ENCODE measurements around the gene GINS3. TPM values are rescaled to one million over a fixed set of nuclear protein-coding genes. Genes with fewer than 3 reads are reported as not detected.
"Not testable (repeated sequence)": the region's sequence is repeated elsewhere in the genome, so short reads cannot be mapped to it uniquely, and the experiment has no call there.

The GINS3 gene
- total and polyA plus RNA-seq, 8 donors: 0.56 to 2.0 (median 0.90) TPM

GRCh38 chr16:58402796-58403195 is 10.5 kb downstream of the GINS3 start:
- Histone ChIP-seq H3K9me3 (no peaks in the 10 kb centered on the region), H3K4me3 (no peak overlapping the region), H3K4me1 (no peaks in the 10 kb centered on the region), H3K36me3 (no peaks in the 10 kb centered on the region), H3K27ac (no peak overlapping the region), H3K27me3 (no peaks in the 10 kb centered on the region)
- FAIRE-seq: no peak
- intact Hi-C loops (cut with DNase I): no loop called here
- TF ChIP-seq, protein P1, sequence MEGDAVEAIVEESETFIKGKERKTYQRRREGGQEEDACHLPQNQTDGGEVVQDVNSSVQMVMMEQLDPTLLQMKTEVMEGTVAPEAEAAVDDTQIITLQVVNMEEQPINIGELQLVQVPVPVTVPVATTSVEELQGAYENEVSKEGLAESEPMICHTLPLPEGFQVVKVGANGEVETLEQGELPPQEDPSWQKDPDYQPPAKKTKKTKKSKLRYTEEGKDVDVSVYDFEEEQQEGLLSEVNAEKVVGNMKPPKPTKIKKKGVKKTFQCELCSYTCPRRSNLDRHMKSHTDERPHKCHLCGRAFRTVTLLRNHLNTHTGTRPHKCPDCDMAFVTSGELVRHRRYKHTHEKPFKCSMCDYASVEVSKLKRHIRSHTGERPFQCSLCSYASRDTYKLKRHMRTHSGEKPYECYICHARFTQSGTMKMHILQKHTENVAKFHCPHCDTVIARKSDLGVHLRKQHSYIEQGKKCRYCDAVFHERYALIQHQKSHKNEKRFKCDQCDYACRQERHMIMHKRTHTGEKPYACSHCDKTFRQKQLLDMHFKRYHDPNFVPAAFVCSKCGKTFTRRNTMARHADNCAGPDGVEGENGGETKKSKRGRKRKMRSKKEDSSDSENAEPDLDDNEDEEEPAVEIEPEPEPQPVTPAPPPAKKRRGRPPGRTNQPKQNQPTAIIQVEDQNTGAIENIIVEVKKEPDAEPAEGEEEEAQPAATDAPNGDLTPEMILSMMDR (IDR thresholded peaks at IDR 0.05): no peak
- ATAC-seq: no peak
- 92 to 93% methylated on average over 7 of the region's 7 CpGs for WGBS, 2 donors
- DNase-seq: no peak

DNA sequence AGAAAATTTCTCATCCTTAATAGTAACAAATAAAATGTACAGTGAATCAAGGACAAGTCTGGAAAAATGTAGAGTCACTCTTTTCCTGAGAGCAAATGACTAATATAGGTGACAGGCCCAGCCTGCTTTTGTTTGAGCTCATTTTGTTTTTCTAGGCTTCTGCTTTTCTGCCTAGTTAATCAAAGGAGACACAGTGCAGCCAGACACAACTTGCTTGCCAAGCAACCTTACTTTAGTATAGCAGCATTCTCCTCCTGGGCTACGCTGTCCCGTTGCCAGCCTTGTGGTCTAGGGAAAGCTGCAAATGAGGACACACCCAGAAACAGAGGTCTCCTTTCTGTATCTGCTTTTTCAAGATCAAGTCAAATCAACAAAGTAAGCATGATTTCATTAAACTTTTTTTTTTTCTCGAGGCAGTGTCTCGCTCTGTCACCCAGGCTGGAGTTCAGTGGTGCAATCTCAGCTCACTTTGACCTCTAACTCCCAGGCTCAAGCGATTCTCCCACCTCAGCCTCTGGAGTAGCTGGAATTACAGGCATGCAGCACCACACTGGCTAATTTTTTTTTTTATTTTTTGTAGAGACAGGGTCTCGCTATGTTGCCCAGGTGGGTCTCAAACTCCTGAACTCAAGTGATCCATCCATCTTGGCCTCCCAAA is 17.2 kb downstream of the GINS3 start:
- Histone ChIP-seq H3K9me3 (no peaks in the 10 kb centered on the region), H3K27ac (no peak overlapping the region), H3K27me3 (no peaks in the 10 kb centered on the region), H3K36me3 (no peaks in the 10 kb centered on the region), H3K4me1 (no peaks in the 10 kb centered on the region), H3K4me3 (no peak overlapping the region)
- ATAC-seq (peak in 3 of 4 donors; percentile 46 to 66 (median 63)), DNase-seq (no peak), FAIRE-seq (no peak)
- 79 to 82% methylated on average over 6 of the region's 6 CpGs for WGBS, 2 donors
- intact Hi-C loops (cut with DNase I): no loop called here
- TF ChIP-seq, protein P1 (IDR thresholded peaks at IDR 0.05): no peak

DNA sequence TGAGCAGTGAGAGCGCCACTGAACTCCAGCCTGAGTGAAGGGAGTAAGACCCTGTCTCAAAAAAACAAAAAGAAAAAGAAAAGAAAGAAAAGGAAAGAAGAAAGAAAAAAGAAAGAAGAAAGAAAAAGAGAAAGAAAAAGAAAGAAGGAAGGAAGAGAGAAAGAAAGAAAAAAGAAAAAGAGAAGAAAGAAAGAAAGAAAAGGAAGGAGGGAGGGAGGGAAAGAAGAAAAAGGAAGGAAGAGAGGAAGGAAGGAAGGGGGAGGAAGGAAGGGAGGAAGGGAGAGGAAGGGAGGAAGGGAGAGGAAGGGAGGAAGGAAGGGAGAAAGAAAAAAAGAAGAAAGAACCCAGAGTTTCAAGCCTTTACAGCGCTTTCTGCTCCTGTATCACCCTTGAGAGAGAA is 19.1 kb downstream of the GINS3 start:
- WGBS, 2 donors: 95 to 98% methylated on average over 2 of the region's 2 CpGs
- TF ChIP-seq, protein P1 (IDR thresholded peaks at IDR 0.05): no peak
- intact Hi-C loops (cut with DNase I): no loop called here
- Histone ChIP-seq H3K4me1 (no peaks in the 10 kb centered on the region), H3K4me3 (no peak overlapping the region), H3K27me3 (no peaks in the 10 kb centered on the region), H3K36me3 (no peaks in the 10 kb centered on the region), H3K27ac (no peak overlapping the region), H3K9me3 (no peaks in the 10 kb centered on the region)
- ATAC-seq (no peak), DNase-seq (no peak), FAIRE-seq (no peak)

DNA sequence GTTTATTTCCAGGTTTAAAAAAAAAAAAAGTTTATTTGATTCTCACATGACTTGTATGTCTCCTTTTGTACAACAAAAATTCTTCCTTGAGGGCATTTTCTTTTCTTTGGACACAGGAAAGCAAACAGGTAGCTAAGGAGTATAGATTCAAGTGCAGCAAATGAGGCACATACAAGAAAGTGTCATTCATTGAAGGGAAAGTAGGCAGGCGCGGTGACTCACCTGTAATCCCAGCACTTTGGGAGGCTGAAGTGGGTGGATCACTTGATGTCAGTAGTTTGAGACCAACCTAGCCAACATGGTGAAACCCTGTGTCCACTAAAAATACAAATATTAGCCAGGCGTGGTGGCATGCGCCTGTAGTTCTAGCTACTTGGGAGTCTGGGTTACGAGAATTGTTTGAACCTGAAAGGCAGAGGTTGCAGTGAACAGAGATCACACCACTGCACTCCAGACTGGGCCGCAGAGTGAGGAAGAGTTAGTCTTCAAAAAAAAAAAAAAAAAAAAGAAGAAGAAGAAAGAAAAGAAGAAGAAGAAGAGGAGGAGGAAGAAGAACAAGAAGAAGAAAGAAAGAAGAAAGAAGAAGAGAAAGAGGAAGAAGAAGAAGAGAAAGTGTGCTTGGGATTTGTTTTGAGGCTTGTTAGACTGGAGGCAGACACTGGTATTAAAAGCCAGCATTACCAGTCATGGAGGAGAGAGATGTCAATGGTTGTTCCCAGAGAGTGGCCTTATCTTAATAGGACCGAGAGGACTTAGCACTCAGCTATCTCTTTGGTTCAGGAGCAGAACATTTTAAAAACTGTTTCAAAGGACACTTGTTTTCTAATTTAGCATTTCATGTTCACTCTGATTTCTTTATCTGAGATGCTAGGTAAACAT is 19.7 kb downstream of the GINS3 start:
- Histone ChIP-seq H3K36me3 (no peaks in the 10 kb centered on the region), H3K4me1 (no peaks in the 10 kb centered on the region), H3K4me3 (no peak overlapping the region), H3K27me3 (no peaks in the 10 kb centered on the region), H3K27ac (no peak overlapping the region), H3K9me3 (no peaks in the 10 kb centered on the region)
- ATAC-seq: no peak
- intact Hi-C loops (cut with DNase I): no loop called here
- 79 to 81% methylated on average over 7 of the region's 7 CpGs for WGBS, 2 donors
- TF ChIP-seq, protein P1 (IDR thresholded peaks at IDR 0.05): no peak
- no peak for FAIRE-seq
- no peak for DNase-seq

DNA sequence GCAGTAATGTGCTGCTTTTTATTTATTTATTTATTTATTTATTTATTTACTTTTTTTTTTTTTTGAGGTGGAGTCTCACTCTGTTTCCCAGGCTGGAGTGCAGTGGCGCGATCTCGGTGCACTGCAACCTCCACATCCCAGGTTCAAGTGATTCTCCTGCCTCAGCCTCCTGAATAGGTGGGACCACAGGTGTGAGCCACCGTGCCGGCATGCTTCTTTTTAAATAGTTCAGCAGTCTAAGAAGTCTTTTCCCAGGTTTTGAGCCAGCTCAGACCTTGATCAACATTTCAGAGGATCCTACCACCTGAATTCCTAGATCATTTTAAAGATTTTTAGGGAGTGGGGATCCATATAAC is 20.3 kb downstream of the GINS3 start:
- H3K4me3 ChIP-seq; H3K9me3 ChIP-seq; H3K36me3 ChIP-seq; intact Hi-C loops (cut with DNase I); H3K27me3 ChIP-seq; H3K4me1 ChIP-seq; DNase-seq; FAIRE-seq; ATAC-seq; H3K27ac ChIP-seq: not testable (repeated sequence)
- WGBS, 2 donors: 89 to 95% methylated on average over 5 of the region's 5 CpGs
